HCT116 (cell line): ENCODE data around the gene PHF11. TPM values are rescaled to one million over a fixed set of nuclear protein-coding genes. Genes with fewer than 3 reads are reported as not detected.

ENCODE experiments used
- ATAC-seq: fragments of 200-7000 bp; cut with Tn5 transposase; 2 replicates; pipeline ENCODE4 v1.9.1; 2020; ENCODE audit warnings: mild to moderate bottlenecking, moderate library complexity
- BruUV-seq: library from RNA; stranded (reverse); fragments of 400-500 nt; replicated peaks from 2 replicates; lab custom pipeline; 2021; lab: Mats Ljungman, UMichigan
- CTCF ChIA-PET: fragments of 300-600 bp; sonication (Branson Sonifier 250); formaldehyde crosslinking; loops from one replicate; lab custom pipeline; 2021; ENCODE audit warnings: antibody characterized with exemption; lab: Charles Lee
- POLR2A ChIA-PET: fragments of 300-600, 350-600 bp; sonication (Branson Sonifier 250); formaldehyde crosslinking; loops from one replicate; lab custom pipeline; 2021; ENCODE audit warnings: antibody characterized with exemption; lab: Charles Lee
- RAD21 ChIA-PET, 2 experiments: fragments of 300-600 bp; sonication (Branson Sonifier 250); formaldehyde crosslinking; loops; one replicate each; lab custom pipeline; 2023; ENCODE audit warnings: low total read pairs in 2 of 2; ENCODE audit not compliant: uncharacterized antibody in 2 of 2, unreplicated experiment in 2 of 2, low non-redundant PET in 1 of 2; lab: Charles Lee
- DNase-seq: peaks from one replicate; pipeline ENCODE4 v3.0.0-alpha.2; 2010; ENCODE audit warnings: low read depth, low spot score
- H2AFZ ChIP-seq: fragments of 200-600 bp; shearing (Covaris generic), sonication (generic); 2 replicates; pipeline ENCODE4 v1.6.1; 2017; ENCODE audit warnings: low read depth, mixed run types, mixed read lengths, antibody characterized with exemption, low read length; ENCODE audit not compliant: poor library complexity, severe bottlenecking
- H3K27ac ChIP-seq: 2 replicates; pipeline ENCODE4 v1.5.1; 2012; ENCODE audit warnings: low read depth, low read length
- H3K27me3 ChIP-seq: fragments of 200-600 bp; sonication (generic); 2 replicates; pipeline ENCODE4 v1.6.1; 2016; ENCODE audit warnings: mixed run types, low read length, mixed read lengths; ENCODE audit not compliant: insufficient read depth
- H3K36me3 ChIP-seq, 2 experiments: fragments of 200-500 bp in 1 of 2; fragments of 200-600 bp in 1 of 2; sonication (Bioruptor generic) in 1 of 2; sonication (generic) in 1 of 2; 2 replicates each; pipeline versions ENCODE4 v1.5.1 to v1.6.1; 2014 to 2016; ENCODE audit warnings: low read length in 2 of 2, inconsistent platforms in 1 of 2, mixed read lengths in 1 of 2, mixed run types in 1 of 2; ENCODE audit not compliant: insufficient read depth in 2 of 2, control insufficient read depth in 1 of 2
- H3K4me1 ChIP-seq, 2 experiments: fragments of 200-600 bp in 1 of 2; sonication (generic) in 1 of 2; 2 replicates each; pipeline versions ENCODE4 v1.5.1 to v1.6.1; 2012 to 2017; ENCODE audit warnings: low read length in 2 of 2, inconsistent platforms in 1 of 2, mild to moderate bottlenecking in 1 of 2, mixed read lengths in 1 of 2, mixed run types in 1 of 2, moderate library complexity in 1 of 2; ENCODE audit not compliant: insufficient read depth in 2 of 2, control insufficient read depth in 1 of 2
- H3K4me2 ChIP-seq: fragments of 200-600 bp; sonication (generic); 2 replicates; pipeline ENCODE4 v1.6.1; 2017; ENCODE audit warnings: mixed run types, low read length, mixed read lengths
- H3K4me3 ChIP-seq, 2 experiments: fragments of 200-600 bp in 1 of 2; sonication (generic) in 1 of 2; replicated peaks in 1 of 2; 2 replicates each; pipeline ENCODE4 v1.5.1; 2011 to 2016; ENCODE audit warnings: low read length in 2 of 2, control low read depth in 1 of 2, low read depth in 1 of 2, mild to moderate bottlenecking in 1 of 2, mixed read lengths in 1 of 2, mixed run types in 1 of 2
- H3K79me2 ChIP-seq: fragments of 200-600 bp; sonication (generic); 2 replicates; pipeline ENCODE4 v1.6.1; 2017; ENCODE audit warnings: mild to moderate bottlenecking, mixed run types, low read length, moderate library complexity, mixed read lengths; ENCODE audit not compliant: insufficient read depth
- H3K9ac ChIP-seq: fragments of 200-600 bp; sonication (generic); 2 replicates; pipeline ENCODE4 v1.6.1; 2016; ENCODE audit warnings: low read length, mixed read lengths
- H3K9me2 ChIP-seq: fragments of 200-600 bp; sonication (generic), shearing (Covaris generic); 2 replicates; pipeline ENCODE4 v1.6.1; 2017; ENCODE audit warnings: mixed run types, mild to moderate bottlenecking, moderate library complexity; ENCODE audit not compliant: insufficient read depth
- H3K9me3 ChIP-seq, 2 experiments: fragments of 200-500 bp in 1 of 2; fragments of 200-600 bp in 1 of 2; sonication (Bioruptor generic) in 1 of 2; sonication (generic) in 1 of 2; 2 replicates each; pipeline ENCODE4 v1.6.1; 2014 to 2017; ENCODE audit warnings: low read length in 2 of 2, mixed read lengths in 2 of 2, inconsistent platforms in 1 of 2, low read depth in 1 of 2, mild to moderate bottlenecking in 1 of 2, mixed run types in 1 of 2, moderate library complexity in 1 of 2; ENCODE audit not compliant: control insufficient read depth in 1 of 2, insufficient read depth in 1 of 2
- H4K20me1 ChIP-seq: fragments of 200-600 bp; sonication (generic), shearing (Covaris generic); 2 replicates; pipeline ENCODE4 v1.6.1; 2017; ENCODE audit warnings: mixed run types, mild to moderate bottlenecking, moderate library complexity; ENCODE audit not compliant: insufficient read depth
- CBX3 ChIP-seq: IDR thresholded peaks from 2 replicates; pipeline ENCODE4 v1.6.1; 2012; ENCODE audit warnings: low read depth
- CEBPB ChIP-seq: IDR thresholded peaks from 2 replicates; pipeline ENCODE4 v1.6.1; 2012; ENCODE audit warnings: low read depth
- EGR1 ChIP-seq: IDR thresholded peaks from 2 replicates; pipeline ENCODE4 v1.6.1; 2012; ENCODE audit warnings: low read depth
- ELF1 ChIP-seq: IDR thresholded peaks from 2 replicates; pipeline ENCODE4 v1.6.1; 2012; ENCODE audit warnings: low read depth, borderline replicate concordance
- EZH2 ChIP-seq: fragments of 200-600 bp; sonication (generic); IDR thresholded peaks from 2 replicates; pipeline ENCODE4 v1.6.1; 2017; ENCODE audit warnings: antibody characterized with exemption, mixed run types
- FOSL1 ChIP-seq: IDR thresholded peaks from 2 replicates; pipeline ENCODE4 v1.6.1; 2012; ENCODE audit warnings: low read depth
- POLR2A ChIP-seq: IDR thresholded peaks from 2 replicates; pipeline ENCODE4 v1.7.0; 2011; ENCODE audit warnings: borderline replicate concordance; ENCODE audit not compliant: insufficient read depth, insufficient read length; ENCODE audit errors: extremely low read depth
- SIN3A ChIP-seq: IDR thresholded peaks from 2 replicates; pipeline ENCODE4 v1.6.1; 2012; ENCODE audit warnings: low read depth
- SP1 ChIP-seq: IDR thresholded peaks from 2 replicates; pipeline ENCODE4 v1.6.1; 2012; ENCODE audit warnings: low read depth
- TCF7L2 ChIP-seq: IDR thresholded peaks from 2 replicates; pipeline ENCODE4 v1.7.0; 2011; ENCODE audit warnings: borderline replicate concordance, inconsistent platforms; ENCODE audit not compliant: insufficient read depth, insufficient read length; ENCODE audit errors: extremely low read depth
- YY1 ChIP-seq: IDR thresholded peaks from 2 replicates; pipeline ENCODE4 v1.6.1; 2011; ENCODE audit warnings: low read length, low read depth, moderate library complexity, mild to moderate bottlenecking; ENCODE audit not compliant: insufficient replicate concordance; ENCODE audit errors: extremely low read depth
- ZFX ChIP-seq: fragments of 450-650 bp; IDR thresholded peaks from 2 replicates; pipeline ENCODE4 v1.6.1; 2017
- ZNF274 ChIP-seq: fragments of 200-500 bp; sonication (Bioruptor generic); IDR thresholded peaks from 2 replicates; pipeline ENCODE4 v1.6.1; 2014; ENCODE audit warnings: mild to moderate bottlenecking, low read depth, low read length, inconsistent platforms
- intact Hi-C: fragments of 100-400 bp; cut with micrococcal nuclease; formaldehyde crosslinking; loops from 2 replicates; pipeline ENCODE4 v1.10.0; 2022
- total RNA-seq: library from RNA; stranded (reverse); gene quantifications from one replicate; pipeline ENCODE4 v1.2.1, GENCODE V29; 2021; ENCODE audit not compliant: unreplicated experiment
- TF ChIP-seq, protein P1 (sequence below): IDR thresholded peaks from 2 replicates; pipeline ENCODE4 v1.6.1; 2012; ENCODE audit warnings: low read depth
- TF ChIP-seq, protein P2 (sequence below): IDR thresholded peaks from 2 replicates; pipeline ENCODE4 v1.6.1; 2011; ENCODE audit warnings: mild to moderate bottlenecking, low read length, moderate library complexity; ENCODE audit not compliant: insufficient replicate concordance; ENCODE audit errors: extremely low read depth

PHF11 gene
- total RNA-seq, 1 experiment from 2014 or later: 12.1 TPM

DNA sequence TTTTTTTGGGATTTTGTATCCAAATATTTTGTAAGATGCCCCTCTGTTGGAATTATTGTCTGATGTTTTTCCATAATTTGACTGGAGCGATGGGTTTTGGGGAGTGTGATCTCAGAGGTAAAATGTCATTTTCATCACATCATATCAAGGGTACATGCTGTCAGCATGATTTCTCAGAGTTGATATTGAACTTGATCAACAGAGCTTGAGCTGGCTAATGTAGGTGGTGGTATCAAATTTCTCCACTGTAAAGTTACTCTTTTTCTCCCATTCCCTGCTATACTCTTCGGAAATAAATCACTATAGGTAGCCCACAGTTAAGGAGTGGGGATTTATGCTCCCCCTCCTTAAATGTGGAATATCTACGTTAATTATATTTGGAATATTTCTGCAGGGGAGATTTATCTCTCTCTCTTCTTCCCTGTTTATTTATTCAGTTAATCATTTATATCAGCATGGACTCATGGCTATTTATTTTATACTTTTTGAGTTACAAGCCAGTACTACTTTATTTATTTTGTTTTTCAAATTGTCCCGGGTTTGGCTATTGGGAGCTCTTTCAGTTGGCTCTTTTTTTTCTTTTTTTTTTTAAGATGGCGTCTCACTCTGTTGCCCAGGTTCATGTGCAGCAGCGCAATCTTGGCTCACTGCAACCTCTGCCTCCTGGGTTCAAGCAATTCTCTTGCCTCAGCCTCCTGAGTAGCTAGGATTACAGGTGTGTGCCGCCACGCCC is 42.9 kb upstream of the PHF11 start (continued):
- TF ChIP-seq, protein P1, sequence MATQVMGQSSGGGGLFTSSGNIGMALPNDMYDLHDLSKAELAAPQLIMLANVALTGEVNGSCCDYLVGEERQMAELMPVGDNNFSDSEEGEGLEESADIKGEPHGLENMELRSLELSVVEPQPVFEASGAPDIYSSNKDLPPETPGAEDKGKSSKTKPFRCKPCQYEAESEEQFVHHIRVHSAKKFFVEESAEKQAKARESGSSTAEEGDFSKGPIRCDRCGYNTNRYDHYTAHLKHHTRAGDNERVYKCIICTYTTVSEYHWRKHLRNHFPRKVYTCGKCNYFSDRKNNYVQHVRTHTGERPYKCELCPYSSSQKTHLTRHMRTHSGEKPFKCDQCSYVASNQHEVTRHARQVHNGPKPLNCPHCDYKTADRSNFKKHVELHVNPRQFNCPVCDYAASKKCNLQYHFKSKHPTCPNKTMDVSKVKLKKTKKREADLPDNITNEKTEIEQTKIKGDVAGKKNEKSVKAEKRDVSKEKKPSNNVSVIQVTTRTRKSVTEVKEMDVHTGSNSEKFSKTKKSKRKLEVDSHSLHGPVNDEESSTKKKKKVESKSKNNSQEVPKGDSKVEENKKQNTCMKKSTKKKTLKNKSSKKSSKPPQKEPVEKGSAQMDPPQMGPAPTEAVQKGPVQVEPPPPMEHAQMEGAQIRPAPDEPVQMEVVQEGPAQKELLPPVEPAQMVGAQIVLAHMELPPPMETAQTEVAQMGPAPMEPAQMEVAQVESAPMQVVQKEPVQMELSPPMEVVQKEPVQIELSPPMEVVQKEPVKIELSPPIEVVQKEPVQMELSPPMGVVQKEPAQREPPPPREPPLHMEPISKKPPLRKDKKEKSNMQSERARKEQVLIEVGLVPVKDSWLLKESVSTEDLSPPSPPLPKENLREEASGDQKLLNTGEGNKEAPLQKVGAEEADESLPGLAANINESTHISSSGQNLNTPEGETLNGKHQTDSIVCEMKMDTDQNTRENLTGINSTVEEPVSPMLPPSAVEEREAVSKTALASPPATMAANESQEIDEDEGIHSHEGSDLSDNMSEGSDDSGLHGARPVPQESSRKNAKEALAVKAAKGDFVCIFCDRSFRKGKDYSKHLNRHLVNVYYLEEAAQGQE: no peak
- no peak for TF ChIP-seq SP1
- TF ChIP-seq, all 23 proteins: peak for 0

DNA sequence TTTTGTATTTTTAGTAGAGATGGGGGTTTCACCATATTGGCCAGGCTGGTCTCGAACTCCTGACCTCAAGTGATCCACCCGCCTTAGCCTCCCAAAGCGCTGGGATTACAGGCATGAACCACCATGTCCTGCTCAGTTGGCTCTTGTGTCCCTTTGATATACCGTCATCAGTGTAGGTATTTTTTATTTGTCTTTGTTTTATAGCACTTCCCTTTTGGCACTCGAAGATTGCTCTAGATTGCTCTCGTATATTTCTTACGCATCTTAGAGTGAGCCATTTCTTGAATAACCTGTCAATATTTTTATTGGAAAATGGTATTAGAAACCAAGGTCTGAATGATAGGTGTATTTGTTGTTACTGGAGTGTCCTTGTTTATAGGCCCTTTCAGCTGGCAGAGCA is 42.3 kb upstream of the PHF11 start:
- no peak overlapping the region for H3K4me2 ChIP-seq
- H3K79me2 ChIP-seq: no peaks in the 10 kb centered on the region; the same call in 1 of the 2 replicates
- no peaks in the 10 kb centered on the region for H3K27me3 ChIP-seq
- intact Hi-C loops: no loop called here
- POLR2A ChIA-PET: interaction anchor here (1.3 kb wide), 1 partner anchor 9 kb away, joined by 4 read pairs; the partner anchor contains the start of genes CAB39L and SETDB2
- H3K9ac ChIP-seq: no peak overlapping the region
- CTCF ChIA-PET: no interaction called here
- H3K27ac ChIP-seq: no peak overlapping the region
- BruUV-seq: no TSS peak
- no peaks in the 10 kb centered on the region for H4K20me1 ChIP-seq
- no peak for TF ChIP-seq ZFX
- no peak for TF ChIP-seq YY1
- no peak for TF ChIP-seq EGR1
- TF ChIP-seq SP1: no peak
- TF ChIP-seq CEBPB: no peak
- no peak for TF ChIP-seq EZH2
- no peak for TF ChIP-seq CBX3
- no peak for TF ChIP-seq POLR2A
- no peak for TF ChIP-seq SIN3A
- no peak for TF ChIP-seq TCF7L2
- no peak for TF ChIP-seq ZNF274
- TF ChIP-seq, protein P2, sequence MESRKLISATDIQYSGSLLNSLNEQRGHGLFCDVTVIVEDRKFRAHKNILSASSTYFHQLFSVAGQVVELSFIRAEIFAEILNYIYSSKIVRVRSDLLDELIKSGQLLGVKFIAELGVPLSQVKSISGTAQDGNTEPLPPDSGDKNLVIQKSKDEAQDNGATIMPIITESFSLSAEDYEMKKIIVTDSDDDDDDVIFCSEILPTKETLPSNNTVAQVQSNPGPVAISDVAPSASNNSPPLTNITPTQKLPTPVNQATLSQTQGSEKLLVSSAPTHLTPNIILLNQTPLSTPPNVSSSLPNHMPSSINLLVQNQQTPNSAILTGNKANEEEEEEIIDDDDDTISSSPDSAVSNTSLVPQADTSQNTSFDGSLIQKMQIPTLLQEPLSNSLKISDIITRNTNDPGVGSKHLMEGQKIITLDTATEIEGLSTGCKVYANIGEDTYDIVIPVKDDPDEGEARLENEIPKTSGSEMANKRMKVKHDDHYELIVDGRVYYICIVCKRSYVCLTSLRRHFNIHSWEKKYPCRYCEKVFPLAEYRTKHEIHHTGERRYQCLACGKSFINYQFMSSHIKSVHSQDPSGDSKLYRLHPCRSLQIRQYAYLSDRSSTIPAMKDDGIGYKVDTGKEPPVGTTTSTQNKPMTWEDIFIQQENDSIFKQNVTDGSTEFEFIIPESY: no peak
- no peak for TF ChIP-seq FOSL1
- TF ChIP-seq ELF1: no peak
- H2AFZ ChIP-seq: no peak overlapping the region
- no peaks in the 10 kb centered on the region for H3K4me1 ChIP-seq
- no peaks in the 10 kb centered on the region for H3K9me3 ChIP-seq
- no peak overlapping the region for H3K4me3 ChIP-seq
- no peaks in the 10 kb centered on the region for H3K9me2 ChIP-seq
- no peaks in the 10 kb centered on the region for H3K36me3 ChIP-seq
- no peak for DNase-seq
- RAD21 ChIA-PET: no interaction called here
- ATAC-seq: no peak
